ENCODE data around the gene CACNA1C. TPM values are rescaled to one million over a fixed set of nuclear protein-coding genes. Genes with fewer than 3 reads are reported as not detected.
A peak's percentile ranks its signal among the peaks of the same experiment; 100 is the strongest.

Gene CACNA1C
- total RNA-seq, 1 experiment from 2014 or later = 3.7 TPM

- TF ChIP-seq EZH2 (IDR thresholded peaks at IDR 0.05; ENCODE audit: borderline replicate concordance, low read depth, low read length, poor library complexity, severe bottlenecking) = no peak
- TF ChIP-seq, protein P1, sequence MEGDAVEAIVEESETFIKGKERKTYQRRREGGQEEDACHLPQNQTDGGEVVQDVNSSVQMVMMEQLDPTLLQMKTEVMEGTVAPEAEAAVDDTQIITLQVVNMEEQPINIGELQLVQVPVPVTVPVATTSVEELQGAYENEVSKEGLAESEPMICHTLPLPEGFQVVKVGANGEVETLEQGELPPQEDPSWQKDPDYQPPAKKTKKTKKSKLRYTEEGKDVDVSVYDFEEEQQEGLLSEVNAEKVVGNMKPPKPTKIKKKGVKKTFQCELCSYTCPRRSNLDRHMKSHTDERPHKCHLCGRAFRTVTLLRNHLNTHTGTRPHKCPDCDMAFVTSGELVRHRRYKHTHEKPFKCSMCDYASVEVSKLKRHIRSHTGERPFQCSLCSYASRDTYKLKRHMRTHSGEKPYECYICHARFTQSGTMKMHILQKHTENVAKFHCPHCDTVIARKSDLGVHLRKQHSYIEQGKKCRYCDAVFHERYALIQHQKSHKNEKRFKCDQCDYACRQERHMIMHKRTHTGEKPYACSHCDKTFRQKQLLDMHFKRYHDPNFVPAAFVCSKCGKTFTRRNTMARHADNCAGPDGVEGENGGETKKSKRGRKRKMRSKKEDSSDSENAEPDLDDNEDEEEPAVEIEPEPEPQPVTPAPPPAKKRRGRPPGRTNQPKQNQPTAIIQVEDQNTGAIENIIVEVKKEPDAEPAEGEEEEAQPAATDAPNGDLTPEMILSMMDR (conservative IDR thresholded peaks at IDR 0.05; ENCODE audit: low read depth, low read length) = no peak
- no peaks in the 10 kb centered on the region for H3K9me3 ChIP-seq (ENCODE audit: low read depth, low read length, poor library complexity, severe bottlenecking)
- CTCF ChIA-PET = no interaction called here
- H3K36me3 ChIP-seq (ENCODE audit: insufficient read depth, low read length, poor library complexity, severe bottlenecking) = no peaks in the 10 kb centered on the region
- intact Hi-C loops (cut with micrococcal nuclease; ENCODE audit: unreplicated experiment) = no loop called here
- H3K27ac ChIP-seq (ENCODE audit: low read depth, low read length, poor library complexity, severe bottlenecking) = no peak overlapping the region
- BruUV-seq (replicated peaks) = no TSS peak
- H3K4me1 ChIP-seq (ENCODE audit: insufficient read depth, low read length, poor library complexity, severe bottlenecking) = peaks cover 5% of the 10 kb centered on the region
- no peak overlapping the region for H3K4me3 ChIP-seq (ENCODE audit: low read depth, low read length, poor library complexity, severe bottlenecking)
- H3K27me3 ChIP-seq (replicated peaks; ENCODE audit: insufficient read depth, low read depth, low read length, poor library complexity) = no peaks in the 10 kb centered on the region
- POLR2A ChIA-PET (ENCODE audit: low non-redundant PET) = no interaction called here
- DNase-seq (ENCODE audit: low spot score) = no peak
These were observed 451.0 kb downstream of the CACNA1C start for GRCh38 chr12:2503762-2504161.

- Histone ChIP-seq H3K9me3 (ENCODE audit: low read depth, low read length, poor library complexity, severe bottlenecking) (no peaks in the 10 kb centered on the region), H3K27me3 (replicated peaks; ENCODE audit: insufficient read depth, low read depth, low read length, poor library complexity) (no peaks in the 10 kb centered on the region), H3K4me1 (ENCODE audit: insufficient read depth, low read length, poor library complexity, severe bottlenecking) (peaks cover 5% of the 10 kb centered on the region), H3K27ac (ENCODE audit: low read depth, low read length, poor library complexity, severe bottlenecking) (no peak overlapping the region), H3K4me3 (ENCODE audit: low read depth, low read length, poor library complexity, severe bottlenecking) (no peak overlapping the region), H3K36me3 (ENCODE audit: insufficient read depth, low read length, poor library complexity, severe bottlenecking) (no peaks in the 10 kb centered on the region)
- ChIA-PET CTCF (no interaction called here), POLR2A (ENCODE audit: low non-redundant PET) (no interaction called here)
- TF ChIP-seq EZH2 (IDR thresholded peaks at IDR 0.05; ENCODE audit: borderline replicate concordance, low read depth, low read length, poor library complexity, severe bottlenecking) = no peak
- TF ChIP-seq, protein P1 (conservative IDR thresholded peaks at IDR 0.05; ENCODE audit: low read depth, low read length) = no peak
- intact Hi-C loops (cut with micrococcal nuclease; ENCODE audit: unreplicated experiment) = no loop called here
- DNase-seq (ENCODE audit: low spot score) = no peak
- no TSS peak for BruUV-seq (replicated peaks)
These were observed 451.8 kb downstream of the CACNA1C start for GRCh38 chr12:2504577-2504976.

- H3K9me3 ChIP-seq (ENCODE audit: low read depth, low read length, poor library complexity, severe bottlenecking) = no peaks in the 10 kb centered on the region
- H3K36me3 ChIP-seq (ENCODE audit: insufficient read depth, low read length, poor library complexity, severe bottlenecking) = no peaks in the 10 kb centered on the region
- TF ChIP-seq EZH2 (IDR thresholded peaks at IDR 0.05; ENCODE audit: borderline replicate concordance, low read depth, low read length, poor library complexity, severe bottlenecking) = no peak
- TF ChIP-seq, protein P1 (conservative IDR thresholded peaks at IDR 0.05; ENCODE audit: low read depth, low read length) = no peak
- H3K27ac ChIP-seq (ENCODE audit: low read depth, low read length, poor library complexity, severe bottlenecking) = no peak overlapping the region
- ChIA-PET POLR2A (ENCODE audit: low non-redundant PET) (no interaction called here), CTCF (no interaction called here)
- H3K4me1 ChIP-seq (ENCODE audit: insufficient read depth, low read length, poor library complexity, severe bottlenecking) = peaks cover 5% of the 10 kb centered on the region
- BruUV-seq (replicated peaks) = no TSS peak
- intact Hi-C loops (cut with micrococcal nuclease; ENCODE audit: unreplicated experiment) = no loop called here
- H3K4me3 ChIP-seq (ENCODE audit: low read depth, low read length, poor library complexity, severe bottlenecking) = no peak overlapping the region
- peak; percentile 24 for DNase-seq (ENCODE audit: low spot score)
- no peaks in the 10 kb centered on the region for H3K27me3 ChIP-seq (replicated peaks; ENCODE audit: insufficient read depth, low read depth, low read length, poor library complexity)
These were observed 455.0 kb downstream of the CACNA1C start for GRCh38 chr12:2507814-2508213.

Data from A673 (cell line).